ENCODE measurements around the gene MYRIP. TPM values are rescaled to one million over a fixed set of nuclear protein-coding genes. Genes with fewer than 3 reads are reported as not detected.

Gene MYRIP
- total and polyA plus RNA-seq, 2 of the 4 experiments (the other 2 are of a cell fraction), result not detected

GRCh38 chr3:40086890-40087883, 277.8 kb downstream of the MYRIP start:
- in situ Hi-C loops (cut with MboI; ENCODE audit: low sequenced_read_pairs), result no loop called here

More at GRCh38 chr3:40086890-40087883, 277.8 kb downstream of the MYRIP start:
- Histone ChIP-seq H3K27ac (ENCODE audit: insufficient read depth, low read length) (no peak overlapping the region), H3K27me3 (ENCODE audit: control insufficient read depth, insufficient read depth, low read length) (no peaks in the 10 kb centered on the region), H3K18ac (ENCODE audit: low read depth, low read length) (no peak overlapping the region), H2AFZ (replicated peaks; ENCODE audit: low read length, poor library complexity) (no peak overlapping the region), H3K23ac (ENCODE audit: low read depth, low read length) (no peak overlapping the region), H3K36me3 (ENCODE audit: control insufficient read depth, insufficient read depth, low read length) (no peaks in the 10 kb centered on the region), H2BK15ac (ENCODE audit: low read depth, low read length) (no peak overlapping the region), H4K8ac (ENCODE audit: low read depth in 2 of 2, low read length in 2 of 2) (no peak overlapping the region), H3K9me3 (ENCODE audit: control insufficient read depth, insufficient read depth, low read length) (peaks cover 12% of the 10 kb centered on the region; the same call in 1 of the 2 replicates), H3K9me1 (ENCODE audit: insufficient read depth, low read length) (no peaks in the 10 kb centered on the region), H2BK120ac (ENCODE audit: low read depth, low read length) (no peak overlapping the region), H4K91ac (ENCODE audit: insufficient read depth, low read depth, low read length) (no peak overlapping the region), H3K56ac (ENCODE audit: extremely low read depth, insufficient read depth, low read length) (no peak overlapping the region), H3K4me1 (ENCODE audit: control insufficient read depth, insufficient read depth, low read length) (no peaks in the 10 kb centered on the region), H2BK5ac (ENCODE audit: low read depth, low read length, poor library complexity, severe bottlenecking) (no peak overlapping the region), H2AK5ac (ENCODE audit: low read depth, low read length) (no peak overlapping the region), H3K4me3 (ENCODE audit: insufficient read depth, low read depth, low read length) (no peak overlapping the region), H3K4ac (ENCODE audit: low read depth, low read length) (no peak overlapping the region), H3K79me1 (ENCODE audit: low read depth in 1 of 2, low read length in 2 of 2) (no peaks in the 10 kb centered on the region), H3K9ac (ENCODE audit: low read depth, low read length) (no peak overlapping the region), H3K4me2 (ENCODE audit: low read depth, low read length) (no peak overlapping the region), H3K14ac (replicated peaks; ENCODE audit: low read depth, low read length) (no peak overlapping the region), H2BK20ac (ENCODE audit: low read depth, low read length) (no peak overlapping the region), H2AK9ac (replicated peaks; ENCODE audit: low read depth, low read length, poor library complexity) (no peak overlapping the region), H4K20me1 (ENCODE audit: insufficient read depth, low read length) (no peaks in the 10 kb centered on the region), H4K5ac (ENCODE audit: low read depth, low read length) (no peak overlapping the region)
- intact Hi-C loops (cut with micrococcal nuclease), result no loop called here
- DNase-seq, result no peak
- no TSS peak for BruUV-seq (replicated peaks)
- dilution Hi-C loops (cut with HindIII; ENCODE audit: low sequenced_read_pairs, unreplicated experiment), result no loop called here
- no peak for TF ChIP-seq CEBPB (IDR thresholded peaks at IDR 0.05; ENCODE audit: low read depth, low read length)
- TF ChIP-seq RFX5 (IDR thresholded peaks at IDR 0.05; ENCODE audit: low read depth, low read length), result no peak
- no peak for TF ChIP-seq MAFK (IDR thresholded peaks at IDR 0.05; ENCODE audit: low read depth, low read length)
- TF ChIP-seq, protein P1, sequence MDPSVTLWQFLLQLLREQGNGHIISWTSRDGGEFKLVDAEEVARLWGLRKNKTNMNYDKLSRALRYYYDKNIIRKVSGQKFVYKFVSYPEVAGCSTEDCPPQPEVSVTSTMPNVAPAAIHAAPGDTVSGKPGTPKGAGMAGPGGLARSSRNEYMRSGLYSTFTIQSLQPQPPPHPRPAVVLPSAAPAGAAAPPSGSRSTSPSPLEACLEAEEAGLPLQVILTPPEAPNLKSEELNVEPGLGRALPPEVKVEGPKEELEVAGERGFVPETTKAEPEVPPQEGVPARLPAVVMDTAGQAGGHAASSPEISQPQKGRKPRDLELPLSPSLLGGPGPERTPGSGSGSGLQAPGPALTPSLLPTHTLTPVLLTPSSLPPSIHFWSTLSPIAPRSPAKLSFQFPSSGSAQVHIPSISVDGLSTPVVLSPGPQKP (IDR thresholded peaks at IDR 0.05; ENCODE audit: borderline replicate concordance, low read depth, low read length), result no peak
- TF ChIP-seq RCOR1 (IDR thresholded peaks at IDR 0.05; ENCODE audit: insufficient replicate concordance, low read length), result no peak
- TF ChIP-seq RAD21 (IDR thresholded peaks at IDR 0.05; ENCODE audit: low read length), result no peak
- TF ChIP-seq MXI1 (IDR thresholded peaks at IDR 0.05; ENCODE audit: borderline replicate concordance, low read depth, low read length), result no peak
- TF ChIP-seq SMC3 (IDR thresholded peaks at IDR 0.05; ENCODE audit: low read depth, low read length), result no peak
- no peak for TF ChIP-seq CTCF (conservative IDR thresholded peaks at IDR 0.05; ENCODE audit: low read depth, low read length)
- TF ChIP-seq CHD1 (IDR thresholded peaks at IDR 0.05; ENCODE audit: low read depth, low read length), result no peak
- TF ChIP-seq POLR2A (IDR thresholded peaks at IDR 0.05; ENCODE audit: low read depth, low read length), result no peak
- no peak for TF ChIP-seq NFE2L2 (IDR thresholded peaks at IDR 0.05; ENCODE audit: low read depth, low read length)
- no peak for TF ChIP-seq BHLHE40 (IDR thresholded peaks at IDR 0.05; ENCODE audit: low read depth, low read length)
- TF ChIP-seq USF2 (IDR thresholded peaks at IDR 0.05; ENCODE audit: low read depth, low read length), result no peak
- no peak for TF ChIP-seq FOS (IDR thresholded peaks at IDR 0.05; ENCODE audit: low read depth, low read length)
- ChIA-PET CTCF (no interaction called here), POLR2A (ENCODE audit: unreplicated experiment) (no interaction called here)
- WGBS, 2 experiments (ENCODE audit: extremely low coverage in 2 of 2, insufficient read length in 1 of 2), result 40% methylated on average over 3 of the region's 7 CpGs; no CpG with 5 or more reads in 1 of the 2 experiments
- no peak for ATAC-seq (ENCODE audit: low read depth)
